ENCODE data around the gene SRPRB.

Gene SRPRB

GRCh38 chr3:133825969-133826727, 20.5 kb downstream of the SRPRB start:
- no peak for DNase-seq (ENCODE audit: low spot score)

DNA sequence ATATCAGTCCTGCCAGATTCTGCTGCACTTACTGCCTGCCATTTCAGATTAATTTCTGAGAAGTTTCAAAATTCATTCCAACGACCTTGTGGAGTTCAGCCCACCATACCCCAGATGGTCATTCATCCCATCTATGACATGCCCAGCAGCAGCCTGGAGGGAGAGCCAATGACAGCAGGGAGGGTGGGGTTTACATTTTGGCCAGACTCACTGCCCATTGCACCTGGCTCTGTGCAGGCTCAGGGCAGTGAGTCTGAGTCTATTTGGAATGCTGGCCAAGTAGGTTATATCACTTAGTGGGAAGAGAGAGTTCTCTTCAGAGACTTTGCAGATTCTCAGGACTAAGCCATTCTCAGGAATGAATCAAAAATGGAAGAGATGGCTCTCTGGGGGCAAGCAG, 21.5 kb downstream of the SRPRB start:
- DNase-seq (ENCODE audit: low spot score): no peak

GRCh38 chr3:133827684-133828083, 22.1 kb downstream of the SRPRB start:
- DNase-seq (ENCODE audit: low spot score): no peak

DNA sequence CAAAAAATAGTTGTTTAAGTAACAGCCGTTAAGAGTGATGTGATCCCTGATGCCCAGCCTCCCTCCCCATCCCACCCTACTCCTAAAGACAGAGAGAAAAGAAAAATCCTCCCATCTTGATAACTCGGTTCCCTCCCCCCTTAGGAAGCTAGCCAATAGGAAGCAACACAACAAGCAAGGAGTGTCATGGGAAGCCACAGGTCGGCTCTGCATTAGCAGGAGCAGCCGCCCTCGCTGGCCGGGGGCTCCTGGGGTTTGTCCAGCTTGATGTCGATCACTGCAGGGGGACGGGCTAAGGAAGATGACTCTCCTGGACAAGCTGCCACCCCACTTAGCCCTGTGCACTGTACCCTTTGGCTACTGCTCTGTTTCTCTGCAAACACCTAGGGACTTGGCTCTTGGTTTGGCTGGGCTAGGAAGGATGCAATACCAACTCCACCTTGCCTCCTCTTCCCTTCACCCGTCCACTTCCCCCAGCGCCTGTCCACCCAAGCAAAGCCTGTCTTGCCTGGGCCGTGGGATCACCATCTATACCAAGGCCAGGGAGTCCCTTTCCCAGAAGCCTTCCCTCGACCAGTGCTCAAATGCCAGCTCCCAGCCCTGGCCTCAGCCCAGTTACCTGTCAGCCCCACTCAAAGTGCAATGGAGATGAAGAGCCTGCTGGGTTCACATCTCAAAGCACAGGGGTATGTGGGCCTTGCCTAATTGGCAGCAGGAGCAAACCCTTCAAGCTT, 23.1 kb downstream of the SRPRB start:
- no peak for DNase-seq (ENCODE audit: low spot score)

DNA sequence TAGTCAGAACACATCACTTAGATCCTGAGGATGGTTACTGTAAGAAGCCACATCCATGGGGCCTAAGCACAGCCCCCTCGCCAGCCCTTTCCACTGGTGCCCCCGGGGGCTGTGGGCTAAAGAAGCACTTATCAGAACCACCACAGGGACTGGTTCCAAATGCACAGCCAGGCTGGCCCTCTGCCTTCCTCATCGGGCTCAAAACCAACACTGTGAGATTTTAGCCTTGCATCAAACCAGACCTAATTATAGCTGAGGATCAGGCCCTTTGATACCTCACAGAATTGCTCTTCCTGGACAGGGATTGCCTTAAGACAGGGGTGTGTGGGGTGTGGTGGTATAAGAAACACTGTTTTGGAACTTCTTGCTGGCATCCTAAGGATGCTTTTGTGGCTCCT, 23.7 kb downstream of the SRPRB start:
- DNase-seq (ENCODE audit: low spot score): no peak

DNA sequence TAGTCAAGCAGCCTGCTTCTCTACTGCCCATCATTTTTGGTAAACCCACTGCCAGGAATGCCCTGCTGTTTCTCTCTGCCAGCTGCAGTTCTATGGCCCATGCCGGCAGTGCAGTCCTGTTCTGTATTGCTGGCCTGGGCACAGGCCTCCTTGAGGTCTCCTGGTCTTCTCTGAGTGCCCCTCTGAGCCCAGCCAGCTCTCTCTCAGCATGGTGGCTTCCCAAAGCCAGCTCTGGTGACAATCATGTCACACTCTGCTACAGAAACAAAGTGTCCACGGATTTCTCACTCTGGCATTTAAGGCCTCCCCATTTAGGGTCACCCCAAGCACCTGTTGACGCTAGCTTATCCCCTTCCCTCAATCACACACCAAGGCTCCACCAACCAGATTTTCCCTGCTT, 24.5 kb downstream of the SRPRB start:
- no peak for DNase-seq (ENCODE audit: low spot score)

GRCh38 chr3:133831966-133832801, 26.6 kb downstream of the SRPRB start:
- no peak for DNase-seq (ENCODE audit: low spot score)

- no peak for DNase-seq (ENCODE audit: low spot score)
Observed at GRCh38 chr3:133832802-133833144, 27.2 kb downstream of the SRPRB start.

DNA sequence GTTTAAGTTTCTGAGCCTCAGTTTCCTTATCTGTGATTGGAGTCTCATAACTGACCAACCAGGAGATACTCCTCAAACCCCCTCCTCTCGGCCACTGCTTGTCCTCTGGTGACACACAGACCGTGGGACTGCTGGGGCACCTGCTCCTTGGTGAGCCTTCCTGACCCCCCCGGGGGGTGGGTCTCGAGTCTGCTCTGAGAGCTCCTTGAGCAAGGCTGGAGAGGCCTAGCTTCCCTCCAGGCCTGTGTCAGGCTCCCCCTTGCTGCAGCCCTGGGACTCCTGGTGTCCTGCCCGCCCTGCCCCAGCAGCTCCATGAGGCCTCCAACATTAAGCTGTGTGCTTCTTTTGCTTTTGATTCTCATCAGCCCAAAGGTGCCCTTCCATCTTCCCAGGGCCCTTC, 27.7 kb downstream of the SRPRB start:
- DNase-seq (ENCODE audit: low spot score): no peak

- DNase-seq (ENCODE audit: low spot score): no peak
Observed at GRCh38 chr3:133833880-133834620, 28.4 kb downstream of the SRPRB start.

DNA sequence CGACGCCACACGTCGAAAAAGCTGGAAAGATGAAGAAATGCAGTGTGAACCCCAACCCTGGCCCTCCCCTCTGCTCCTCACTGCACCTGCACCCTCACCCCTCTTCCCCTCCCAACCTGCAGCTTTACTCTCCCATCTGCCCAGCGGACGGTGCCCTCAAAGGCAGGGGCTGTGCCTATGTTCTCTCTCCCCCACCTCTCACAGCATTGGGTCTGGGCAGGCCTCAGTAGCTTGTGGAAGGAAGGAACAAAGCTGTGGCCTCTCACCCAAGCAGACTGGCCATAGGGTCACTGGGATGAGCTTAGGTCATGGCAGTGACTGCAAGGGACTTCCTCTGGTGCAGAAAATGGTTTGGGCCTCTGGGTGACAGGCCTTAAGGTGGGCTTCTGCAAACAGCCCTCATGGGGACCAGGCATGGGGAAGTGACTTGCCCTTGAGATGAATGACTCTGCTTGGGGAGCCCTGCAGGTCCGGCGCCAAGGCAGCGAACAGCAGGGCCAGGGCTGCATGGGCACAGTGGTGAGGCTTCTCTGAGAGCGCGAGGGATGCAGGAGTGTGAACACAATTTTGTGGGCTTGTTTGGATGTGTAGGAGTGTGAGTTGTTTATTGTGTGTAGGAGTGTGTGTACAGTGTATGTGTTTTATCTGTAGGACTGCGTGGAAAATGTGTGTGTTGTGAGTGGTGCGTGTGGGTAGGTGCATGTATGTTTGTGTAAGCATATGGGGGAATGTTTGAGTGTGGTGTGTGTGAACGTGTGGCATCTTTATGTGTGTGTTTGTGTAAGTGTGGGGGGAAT, 29.2 kb downstream of the SRPRB start:
- DNase-seq (ENCODE audit: low spot score): no peak

GRCh38 chr3:133835418-133835743, 29.8 kb downstream of the SRPRB start:
- DNase-seq (ENCODE audit: low spot score): no peak

DNA sequence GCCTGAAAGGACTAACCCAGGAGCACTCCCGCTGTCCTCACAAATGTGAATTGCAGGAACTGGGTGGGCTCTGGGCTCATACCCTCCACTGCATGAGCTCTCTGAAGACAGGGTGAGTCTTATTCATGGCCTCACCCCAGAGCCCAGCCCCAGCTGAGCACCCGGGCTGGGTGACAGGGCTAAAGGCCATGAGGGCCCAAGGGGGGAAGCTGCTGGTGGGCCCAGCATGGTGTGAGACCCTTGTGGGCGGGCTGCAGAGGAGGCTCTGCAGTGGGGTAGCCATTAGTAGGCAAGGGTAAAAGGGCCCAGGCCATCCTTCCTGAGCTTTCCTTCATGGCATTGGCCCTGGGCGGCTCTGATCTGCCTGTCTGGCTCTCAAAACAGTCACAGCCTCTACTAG, 30.3 kb downstream of the SRPRB start:
- DNase-seq (ENCODE audit: low spot score): no peak

GRCh38 chr3:133836497-133837158, 31.0 kb downstream of the SRPRB start:
- DNase-seq (ENCODE audit: low spot score): no peak

GRCh38 chr3:133837487-133838295, 32.1 kb downstream of the SRPRB start:
- no peak for DNase-seq (ENCODE audit: low spot score)

GRCh38 chr3:133838296-133838789, 32.7 kb downstream of the SRPRB start:
- DNase-seq (ENCODE audit: low spot score): no peak

DNA sequence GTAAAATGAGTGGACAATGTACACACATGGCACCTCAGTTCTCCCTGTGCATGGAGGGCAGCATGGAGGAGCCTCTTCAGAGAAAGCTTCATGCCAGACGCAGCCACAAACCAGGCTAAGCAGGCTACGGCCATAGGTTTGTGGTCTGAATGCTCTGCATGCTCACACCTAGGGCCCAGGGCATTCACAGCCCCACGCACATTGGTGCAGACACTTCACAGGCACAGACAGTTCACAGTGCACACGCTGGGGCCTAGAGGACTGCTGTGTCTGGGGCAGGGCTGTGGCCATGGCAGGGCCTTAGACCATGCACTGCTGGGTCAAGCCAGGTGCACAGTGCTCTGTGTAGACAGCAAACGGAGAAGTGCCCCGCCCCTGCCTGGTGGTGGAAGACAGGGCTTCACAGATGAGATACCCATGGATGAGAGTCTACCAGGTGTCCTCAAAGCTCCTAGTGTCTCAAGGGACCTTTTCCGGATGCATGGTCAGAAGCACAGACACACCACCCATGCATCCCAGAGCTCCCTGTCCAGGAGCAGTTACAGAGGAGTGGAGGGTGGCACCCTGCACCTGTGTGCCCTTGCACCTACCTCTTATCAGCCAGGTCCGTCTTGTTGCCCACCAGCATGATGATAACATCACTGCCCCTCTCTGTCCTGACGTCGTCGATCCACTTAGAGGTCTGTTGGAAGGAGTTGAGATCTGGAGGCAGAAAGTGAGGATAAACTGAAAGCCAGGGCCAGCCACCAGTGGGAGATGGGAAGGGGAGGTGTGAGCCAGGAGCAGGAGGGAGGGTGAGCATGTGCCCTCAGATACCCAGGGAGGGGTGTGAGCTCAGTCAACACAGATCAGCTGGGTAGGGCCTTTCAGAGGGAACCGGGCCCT, 33.5 kb downstream of the SRPRB start:
- no peak for DNase-seq (ENCODE audit: low spot score)

DNA sequence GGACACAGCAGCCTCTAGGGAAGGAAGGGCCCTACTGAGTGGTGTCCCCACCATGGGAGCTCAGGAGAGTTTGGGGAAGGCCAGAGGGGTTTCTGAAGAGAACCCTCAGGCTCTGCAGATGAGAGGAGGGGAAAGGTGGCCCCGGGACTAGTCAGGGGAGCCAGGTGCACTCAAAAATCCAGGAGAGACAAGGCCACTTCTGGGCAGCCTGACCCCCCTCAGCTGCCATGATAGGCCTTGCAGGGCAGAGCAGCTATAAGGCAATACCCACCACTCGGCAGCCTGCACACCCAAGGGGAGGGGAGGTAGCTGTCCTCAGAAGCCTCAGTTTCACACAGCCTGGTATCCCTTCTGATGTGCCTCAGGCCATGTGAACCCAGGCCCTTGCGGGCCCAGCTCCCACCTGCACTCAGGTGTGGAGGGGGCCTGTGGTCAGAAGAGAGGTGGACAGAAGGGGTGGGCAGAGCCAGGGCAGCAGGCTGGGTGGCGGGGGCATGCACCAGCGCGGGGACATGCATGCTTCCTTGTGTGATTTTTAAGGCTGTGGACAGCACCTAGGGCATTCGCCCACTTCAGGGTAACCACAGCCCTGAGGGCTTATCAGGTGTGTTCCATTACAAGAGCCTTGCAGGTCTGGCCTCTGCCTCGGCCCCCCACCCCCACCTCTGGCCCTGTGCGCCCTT, 34.6 kb downstream of the SRPRB start:
- no peak for DNase-seq (ENCODE audit: low spot score)
